ENCODE results near the gene CIBAR2.

The CIBAR2 gene

DNA sequence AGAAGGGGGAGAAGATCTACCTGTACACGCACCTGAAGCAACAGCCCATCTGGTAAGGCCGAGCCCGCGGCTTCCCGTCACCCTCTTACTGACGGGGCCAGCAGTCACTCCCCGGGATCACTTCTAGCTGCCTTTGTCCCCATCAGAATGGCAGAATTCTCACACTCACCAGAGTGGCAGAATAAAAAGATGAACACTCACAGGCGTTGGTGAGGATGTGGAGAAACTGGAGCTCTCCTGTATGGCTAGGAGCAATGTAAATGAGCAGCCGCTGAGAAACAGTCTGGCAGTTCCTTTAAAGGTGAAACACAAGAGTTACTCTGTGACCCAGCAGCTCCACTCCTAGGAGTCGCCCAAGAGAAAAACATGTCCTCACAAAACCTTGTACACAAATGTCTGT is 33.3 kb downstream of the CIBAR2 start:
- in situ Hi-C loops (cut with HindIII; ENCODE audit: low sequenced_read_pairs): no loop called here
- no peak for DNase-seq (ENCODE audit: low read depth, low spot score)
- TF ChIP-seq, protein P1, sequence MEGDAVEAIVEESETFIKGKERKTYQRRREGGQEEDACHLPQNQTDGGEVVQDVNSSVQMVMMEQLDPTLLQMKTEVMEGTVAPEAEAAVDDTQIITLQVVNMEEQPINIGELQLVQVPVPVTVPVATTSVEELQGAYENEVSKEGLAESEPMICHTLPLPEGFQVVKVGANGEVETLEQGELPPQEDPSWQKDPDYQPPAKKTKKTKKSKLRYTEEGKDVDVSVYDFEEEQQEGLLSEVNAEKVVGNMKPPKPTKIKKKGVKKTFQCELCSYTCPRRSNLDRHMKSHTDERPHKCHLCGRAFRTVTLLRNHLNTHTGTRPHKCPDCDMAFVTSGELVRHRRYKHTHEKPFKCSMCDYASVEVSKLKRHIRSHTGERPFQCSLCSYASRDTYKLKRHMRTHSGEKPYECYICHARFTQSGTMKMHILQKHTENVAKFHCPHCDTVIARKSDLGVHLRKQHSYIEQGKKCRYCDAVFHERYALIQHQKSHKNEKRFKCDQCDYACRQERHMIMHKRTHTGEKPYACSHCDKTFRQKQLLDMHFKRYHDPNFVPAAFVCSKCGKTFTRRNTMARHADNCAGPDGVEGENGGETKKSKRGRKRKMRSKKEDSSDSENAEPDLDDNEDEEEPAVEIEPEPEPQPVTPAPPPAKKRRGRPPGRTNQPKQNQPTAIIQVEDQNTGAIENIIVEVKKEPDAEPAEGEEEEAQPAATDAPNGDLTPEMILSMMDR (IDR thresholded peaks at IDR 0.05; ENCODE audit: low read depth, low read length): no peak
- no peak overlapping the region for H3K4me3 ChIP-seq (ENCODE audit: low read depth, low read length)

DNA sequence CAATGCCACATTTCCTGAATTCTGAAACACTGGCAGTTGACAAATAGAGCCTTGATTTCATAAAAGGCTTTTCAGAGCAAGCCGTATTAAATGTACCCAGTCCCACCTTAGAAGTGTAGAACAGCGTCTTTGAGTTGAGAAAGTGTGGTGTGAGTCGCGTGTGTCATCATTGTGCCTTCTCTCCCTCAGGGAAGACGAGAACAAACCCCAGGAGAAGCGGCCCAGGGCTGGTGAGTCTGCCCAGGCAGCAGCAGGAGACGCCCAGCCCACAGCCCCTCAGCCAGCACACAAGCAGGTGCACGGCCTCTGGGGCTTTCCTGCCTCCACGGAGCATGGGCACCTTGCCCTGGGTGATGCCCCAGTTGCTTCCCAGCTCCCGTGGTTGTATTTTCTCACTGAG is 34.0 kb downstream of the CIBAR2 start:
- DNase-seq (ENCODE audit: low read depth, low spot score): no peak
- in situ Hi-C loops (cut with HindIII; ENCODE audit: low sequenced_read_pairs): no loop called here
- TF ChIP-seq, protein P1 (IDR thresholded peaks at IDR 0.05; ENCODE audit: low read depth, low read length): no peak
- no peak overlapping the region for H3K4me3 ChIP-seq (ENCODE audit: low read depth, low read length)

DNA sequence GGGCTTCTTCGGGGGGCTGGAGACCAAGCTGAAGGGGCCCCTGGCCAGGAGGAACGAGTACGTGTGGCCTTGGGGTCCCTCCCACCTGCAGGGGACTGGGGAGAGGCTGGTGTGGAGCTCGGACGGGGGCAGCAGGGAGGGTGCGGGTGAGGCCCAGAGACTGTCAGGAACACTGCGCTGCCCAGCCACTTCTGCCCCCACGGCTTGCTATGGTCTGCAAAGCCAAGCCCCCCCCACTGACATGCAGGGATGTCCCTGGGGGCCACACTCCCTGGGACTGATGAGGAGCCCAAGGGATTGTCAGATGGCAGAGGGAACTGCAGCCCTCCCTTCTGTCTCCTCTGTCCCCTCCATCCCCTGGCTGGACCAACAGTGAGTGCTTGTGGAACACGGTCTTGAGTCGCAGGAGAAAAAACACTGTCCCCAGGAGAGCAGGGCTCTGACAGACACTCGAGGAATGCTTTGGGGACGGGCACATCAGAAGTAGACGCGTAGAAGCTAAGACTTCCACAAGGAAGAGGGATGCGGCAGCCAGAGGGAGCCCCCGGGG is 34.6 kb downstream of the CIBAR2 start:
- no peak for DNase-seq (ENCODE audit: low read depth, low spot score)
- H3K4me3 ChIP-seq (ENCODE audit: low read depth, low read length): no peak overlapping the region
- TF ChIP-seq, protein P1 (IDR thresholded peaks at IDR 0.05; ENCODE audit: low read depth, low read length): no peak
- in situ Hi-C loops (cut with HindIII; ENCODE audit: low sequenced_read_pairs): no loop called here

DNA sequence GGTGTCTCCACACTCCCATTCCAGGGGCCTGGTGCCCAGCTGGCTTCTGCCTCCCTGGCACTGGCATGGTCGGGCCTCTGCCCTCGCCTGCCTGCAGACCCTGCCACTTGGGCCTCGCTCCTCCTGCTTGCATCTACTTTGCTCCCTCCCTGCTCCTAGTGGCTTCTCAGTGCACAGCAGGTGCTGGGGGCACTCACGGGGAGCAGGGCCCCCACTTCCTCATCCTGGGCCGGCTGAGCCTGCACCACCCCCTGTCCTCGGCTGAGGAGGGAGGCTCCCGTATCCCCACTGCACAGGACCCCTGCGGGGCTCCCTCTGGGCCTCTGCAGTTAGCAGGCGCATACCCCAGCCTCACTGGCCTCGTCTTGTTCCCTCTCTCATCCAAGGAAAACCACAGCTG is 35.2 kb downstream of the CIBAR2 start:
- H3K4me3 ChIP-seq (ENCODE audit: low read depth, low read length): no peak overlapping the region
- no peak for DNase-seq (ENCODE audit: low read depth, low spot score)
- in situ Hi-C loops (cut with HindIII; ENCODE audit: low sequenced_read_pairs): no loop called here
- TF ChIP-seq, protein P1 (IDR thresholded peaks at IDR 0.05; ENCODE audit: low read depth, low read length): no peak

DNA sequence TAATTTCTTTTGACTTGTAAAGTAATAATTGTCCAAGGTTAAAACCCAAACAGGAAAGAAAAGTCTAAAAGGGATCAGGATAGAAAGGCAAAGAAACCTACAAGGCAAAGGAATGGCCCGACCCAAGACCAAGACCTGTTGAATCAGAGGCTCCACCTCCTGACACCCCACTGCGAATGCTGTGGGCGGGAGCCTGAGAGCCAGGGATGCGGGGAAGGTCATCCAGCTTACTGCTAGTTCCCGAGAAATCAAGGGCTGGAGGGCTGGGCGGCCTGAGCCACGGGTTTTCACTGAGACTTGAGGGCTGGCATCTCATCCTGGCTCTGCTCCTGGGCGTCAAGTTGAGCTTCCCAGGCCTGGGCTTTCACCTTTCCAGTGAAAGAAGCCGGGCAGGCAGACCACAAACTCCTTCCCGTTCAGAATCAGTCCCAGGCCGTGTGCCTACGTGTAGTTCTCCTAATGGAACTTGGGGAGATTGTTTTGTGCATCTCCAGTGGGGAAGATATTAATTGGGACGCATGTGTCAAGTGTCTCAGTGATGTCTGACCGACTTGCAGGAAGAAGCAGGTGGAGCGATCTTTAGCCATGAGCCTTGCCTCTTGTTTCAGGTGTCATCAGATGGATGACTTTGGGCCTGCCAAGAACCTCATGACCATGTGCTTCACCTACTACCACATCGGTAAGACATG is 36.9 kb downstream of the CIBAR2 start:
- DNase-seq (ENCODE audit: low read depth, low spot score): no peak
- TF ChIP-seq, protein P1 (IDR thresholded peaks at IDR 0.05; ENCODE audit: low read depth, low read length): no peak
- in situ Hi-C loops (cut with HindIII; ENCODE audit: low sequenced_read_pairs): no loop called here
- no peak overlapping the region for H3K4me3 ChIP-seq (ENCODE audit: low read depth, low read length)

DNA sequence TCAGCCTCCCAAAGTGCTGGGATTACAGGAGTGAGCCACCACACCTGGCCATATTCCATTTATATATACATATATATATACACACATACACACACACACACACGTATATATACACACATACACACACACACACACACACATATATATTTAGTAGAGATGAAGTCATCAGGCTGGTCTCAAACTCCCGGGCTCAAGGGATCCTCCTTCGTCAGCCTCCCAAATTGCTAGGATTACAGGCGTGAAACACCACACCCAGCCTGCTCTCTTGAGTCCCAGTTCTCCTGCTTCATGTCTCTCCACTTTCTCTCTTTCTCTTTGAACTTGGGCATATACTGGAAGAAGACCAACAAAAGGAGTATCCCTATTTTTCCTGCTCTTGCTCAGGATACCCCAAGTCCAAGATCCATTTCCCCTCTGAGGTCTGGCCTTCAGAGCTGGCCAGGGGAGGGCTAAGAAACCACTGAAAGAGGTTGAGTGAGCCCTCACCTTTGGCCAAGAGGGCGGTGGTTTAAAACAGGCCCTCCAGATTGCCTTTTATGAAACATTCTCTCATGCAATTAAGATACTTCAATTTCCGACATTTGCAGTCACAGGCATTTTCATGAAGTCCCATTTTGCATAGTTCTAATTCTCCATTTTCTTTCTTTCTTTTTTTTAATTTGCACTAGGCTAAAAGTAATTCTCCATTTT is 37.9 kb downstream of the CIBAR2 start:
- in situ Hi-C loops (cut with HindIII; ENCODE audit: low sequenced_read_pairs): no loop called here
- DNase-seq (ENCODE audit: low read depth, low spot score): no peak
- TF ChIP-seq, protein P1 (IDR thresholded peaks at IDR 0.05; ENCODE audit: low read depth, low read length): no peak
- H3K4me3 ChIP-seq (ENCODE audit: low read depth, low read length): no peak overlapping the region
